Inferior parietal cortex (tissue), 1 donor: ENCODE results near the gene KATNIP.
A peak's percentile ranks its signal among the peaks of the same experiment; 100 is the strongest.

Experiments used
- DNase-seq: peaks from one replicate; pipeline ENCODE4 v3.0.0-alpha.2; 2016; ENCODE audit errors: extremely low spot score

Gene KATNIP

GRCh38 chr16:27549746-27550581 lies at the start of gene KATNIP, which contains the start of gene GTF3C1:
Gene KATNIP (plus strand): TSS chr16:27550144. CDS start chr16:27550171, 27 bp downstream.
Gene GTF3C1 (minus strand): TSS chr16:27549913. CDS start chr16:27549890, 23 bp downstream.
- peak; percentile 98 for DNase-seq

- DNase-seq, result no peak
Measured at GRCh38 chr16:27500801-27501200, 49.1 kb upstream of the KATNIP start.

GRCh38 chr16:27503662-27504061 lies 46.3 kb upstream of the KATNIP start:
- DNase-seq, result no peak

GRCh38 chr16:27505297-27506236 lies 44.4 kb upstream of the KATNIP start:
- no peak for DNase-seq

DNA sequence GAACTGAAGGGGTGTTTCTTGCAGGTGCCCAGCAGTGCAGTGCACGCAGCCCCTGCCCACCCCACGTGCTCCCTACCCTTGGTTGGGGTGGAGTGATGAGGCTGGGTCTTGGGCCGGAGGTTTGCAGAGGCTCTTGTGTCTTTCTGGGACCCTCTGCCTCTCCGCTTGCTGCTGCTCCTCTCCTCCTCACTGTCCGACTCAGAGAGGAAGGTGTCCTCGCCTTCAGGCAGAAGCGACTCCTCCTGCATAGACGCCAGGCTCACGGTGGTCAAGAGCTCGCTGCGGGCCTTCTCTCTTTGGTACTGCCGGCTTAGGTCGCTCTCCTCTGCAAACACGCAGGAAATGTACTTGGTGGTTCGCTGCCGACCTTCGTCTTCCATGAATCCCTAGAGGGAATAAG lies 43.2 kb upstream of the KATNIP start:
- DNase-seq, result no peak

DNA sequence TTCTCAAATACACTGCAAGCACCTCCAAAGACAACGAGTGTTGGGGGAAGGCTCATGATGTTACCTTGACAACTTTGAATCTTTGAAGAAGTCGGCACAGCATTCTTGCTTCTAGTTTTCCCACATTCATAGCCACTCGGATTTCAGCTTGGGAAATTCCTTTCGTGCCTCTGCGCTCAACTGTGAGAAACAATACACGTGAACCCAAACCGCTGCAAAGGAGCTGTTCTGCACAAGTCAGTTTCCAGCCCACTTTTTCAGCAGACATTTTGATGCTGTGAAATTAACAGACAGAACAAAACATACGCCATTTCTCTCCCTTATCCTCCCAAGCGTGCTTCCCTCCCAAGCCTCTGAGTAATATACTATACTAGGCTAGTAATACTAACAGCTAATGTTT lies 41.5 kb upstream of the KATNIP start:
- DNase-seq, result no peak

DNA sequence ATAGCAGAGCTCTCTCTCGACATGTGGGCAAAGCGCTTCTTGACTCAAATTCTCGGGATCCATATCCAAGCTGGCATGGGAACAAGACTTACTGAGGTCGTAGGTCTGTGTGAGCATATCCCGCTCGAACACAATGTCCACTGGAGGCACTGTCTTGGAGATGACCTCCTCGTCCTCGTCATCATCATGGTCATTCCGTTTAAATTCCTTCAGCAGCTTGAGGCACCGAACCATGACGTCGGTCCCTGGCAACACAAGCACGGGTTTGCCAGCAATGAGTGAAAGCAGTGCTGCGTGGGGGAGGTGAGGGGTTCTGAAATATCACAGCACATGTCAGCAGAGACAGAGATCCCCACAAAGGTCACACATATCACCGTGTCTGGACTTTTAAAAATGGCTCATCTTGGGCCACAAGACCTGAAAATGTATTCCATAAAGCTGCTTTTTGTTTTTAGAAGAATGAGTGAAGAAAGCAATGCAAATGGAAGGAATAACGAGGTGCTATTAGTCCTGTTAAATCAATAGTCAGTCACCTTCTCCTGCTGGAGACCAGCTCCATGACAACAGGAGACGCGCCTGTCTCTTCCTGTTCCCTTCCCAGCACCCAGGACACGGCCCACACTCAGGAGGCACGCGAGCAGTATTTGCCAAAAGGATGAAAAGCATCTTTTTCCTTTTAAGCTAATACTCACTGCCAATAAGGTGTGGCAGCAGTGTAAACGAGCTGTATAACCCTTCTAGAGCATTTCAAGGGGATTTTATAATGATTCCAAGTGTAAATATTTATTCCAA lies 38.1 kb upstream of the KATNIP start:
- no peak for DNase-seq

- no peak for DNase-seq
Measured at GRCh38 chr16:27514806-27515205, 35.1 kb upstream of the KATNIP start.

DNA sequence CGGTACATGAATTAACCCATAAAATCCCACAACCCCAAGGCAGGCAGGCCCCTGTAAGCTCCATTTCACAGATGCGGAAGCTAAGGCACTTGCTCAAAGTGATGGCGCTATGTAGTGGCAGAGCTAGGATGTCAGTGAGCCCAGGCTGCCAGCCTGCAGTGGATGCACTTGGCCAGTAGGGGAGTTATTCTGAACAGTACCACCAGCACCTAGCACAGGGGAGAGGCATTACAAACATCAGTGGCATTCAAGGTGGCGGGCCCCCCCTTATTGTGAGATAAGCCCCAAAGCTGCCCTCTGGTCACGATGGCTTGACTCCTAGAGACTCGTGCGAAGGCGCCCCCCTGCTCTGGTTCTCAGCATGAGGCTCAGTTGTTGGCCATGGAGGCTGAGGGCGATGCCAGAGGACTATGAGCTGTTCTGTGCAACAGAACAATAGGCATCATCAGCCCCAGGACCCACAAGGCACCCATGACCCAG lies 34.0 kb upstream of the KATNIP start:
- no peak for DNase-seq

DNA sequence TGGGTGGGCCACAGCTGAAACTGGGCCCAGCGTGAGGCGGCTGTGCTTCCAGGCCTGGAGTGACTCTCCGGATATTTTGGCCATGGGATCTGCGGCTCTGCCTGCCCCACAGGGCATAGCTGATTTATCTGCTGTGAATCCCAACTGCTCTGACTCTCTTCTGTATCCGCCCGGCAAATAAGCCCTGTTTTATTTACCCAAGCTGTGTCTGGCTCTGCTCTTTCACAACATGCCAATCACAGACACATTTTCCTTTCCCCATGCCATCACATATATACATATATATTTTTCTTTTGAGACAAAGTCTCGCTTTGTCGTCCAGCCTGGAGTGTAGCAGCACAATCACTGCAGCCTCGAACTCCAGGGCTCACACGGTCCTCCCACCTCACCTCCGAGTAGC lies 33.6 kb upstream of the KATNIP start:
- DNase-seq, result no peak

GRCh38 chr16:27517664-27518063 lies 32.3 kb upstream of the KATNIP start:
- DNase-seq, result no peak

DNA sequence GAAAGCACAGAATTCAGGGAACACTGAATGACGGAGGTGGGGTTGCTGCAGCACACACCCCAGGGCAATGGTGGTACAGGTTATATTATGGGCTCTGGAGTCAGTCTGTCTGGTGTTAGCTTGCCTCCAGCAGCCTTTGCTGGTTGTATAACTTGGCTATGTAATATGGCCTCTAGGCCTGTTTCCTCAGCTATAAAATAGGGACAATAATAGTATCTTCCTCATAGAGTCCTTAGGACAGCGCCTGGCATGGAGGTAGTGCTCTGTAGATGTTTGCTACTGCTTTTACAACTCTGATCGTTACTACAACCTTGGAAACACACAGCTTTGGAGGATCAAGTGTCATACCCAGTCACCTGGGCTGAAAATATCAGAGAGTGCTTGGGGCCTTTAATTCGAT lies 31.7 kb upstream of the KATNIP start:
- no peak for DNase-seq

DNA sequence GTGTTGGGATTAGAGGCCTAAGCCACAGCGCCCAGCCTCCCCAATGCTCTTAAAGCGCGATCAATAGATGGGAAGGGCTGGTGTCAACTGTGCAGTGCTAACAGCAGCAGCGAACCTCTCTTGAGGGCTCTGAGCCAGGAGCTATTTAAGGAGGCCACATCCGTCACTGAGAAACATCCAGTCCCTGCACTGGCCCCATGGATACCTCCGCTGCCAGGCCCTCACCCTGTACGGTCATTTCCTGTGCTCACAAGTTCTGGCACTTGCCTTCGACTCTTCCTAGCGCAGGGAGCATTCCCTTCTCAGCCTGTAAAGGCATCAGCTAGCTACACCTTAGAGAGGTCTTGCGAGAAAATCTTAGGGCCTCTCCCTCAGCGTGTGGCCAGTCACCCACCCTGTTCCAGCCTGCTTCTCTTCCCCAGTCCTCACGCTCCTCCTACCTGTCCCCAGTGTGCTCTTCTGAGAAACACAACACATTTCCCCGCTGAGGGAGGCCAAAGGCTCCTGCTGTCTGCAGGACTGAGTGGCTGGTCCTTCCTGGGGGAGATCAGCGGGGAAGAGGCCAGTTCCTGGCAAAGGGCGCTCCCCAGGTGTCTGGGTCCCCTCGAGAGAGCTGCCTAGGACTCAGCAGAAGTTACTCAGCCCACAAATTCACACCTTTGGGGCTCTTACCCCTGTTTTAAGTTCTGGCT lies 28.8 kb upstream of the KATNIP start:
- DNase-seq, result no peak

- no peak for DNase-seq
Measured at GRCh38 chr16:27522173-27522707, 27.7 kb upstream of the KATNIP start.

DNA sequence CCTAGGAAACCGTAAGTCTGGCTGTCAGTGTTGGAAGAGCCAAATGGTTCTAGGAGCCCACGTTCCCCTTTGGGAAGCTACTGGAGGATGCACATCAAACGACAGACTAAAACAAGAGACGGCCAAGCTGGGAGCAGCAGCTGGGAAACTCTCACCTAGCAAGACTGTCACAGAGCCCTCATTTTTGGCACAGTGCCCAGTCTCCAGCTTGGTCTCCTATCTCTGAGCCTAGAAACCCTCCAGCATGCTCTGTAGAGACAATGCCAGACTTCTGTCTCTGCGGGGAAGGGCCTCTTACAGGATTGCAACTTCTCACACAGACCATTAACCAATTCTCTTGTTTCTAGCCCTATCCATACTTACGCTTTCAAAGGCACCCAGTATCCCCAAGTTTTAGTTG lies 23.8 kb upstream of the KATNIP start:
- DNase-seq, result no peak

DNA sequence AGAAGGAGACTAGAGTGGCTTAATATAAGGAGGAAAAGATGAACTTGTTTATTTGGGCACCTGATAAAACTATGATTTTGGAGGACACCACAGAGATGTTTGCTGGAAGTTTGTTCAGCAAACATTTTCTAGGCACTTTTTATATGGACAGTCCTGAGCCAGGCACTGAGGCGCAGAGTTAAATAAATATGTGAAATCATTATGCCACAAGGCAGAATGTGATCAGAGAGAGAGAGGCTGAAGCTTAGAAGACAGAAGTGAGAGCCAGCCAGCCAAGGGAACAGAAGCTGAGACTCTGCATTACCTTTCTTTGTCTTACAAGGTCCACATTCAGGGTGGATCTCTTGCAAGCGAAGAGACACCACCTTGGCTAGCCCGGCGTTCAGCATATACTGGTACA lies 21.6 kb upstream of the KATNIP start:
- DNase-seq, result no peak

GRCh38 chr16:27529962-27530361 lies 20.0 kb upstream of the KATNIP start:
- DNase-seq, result no peak

DNA sequence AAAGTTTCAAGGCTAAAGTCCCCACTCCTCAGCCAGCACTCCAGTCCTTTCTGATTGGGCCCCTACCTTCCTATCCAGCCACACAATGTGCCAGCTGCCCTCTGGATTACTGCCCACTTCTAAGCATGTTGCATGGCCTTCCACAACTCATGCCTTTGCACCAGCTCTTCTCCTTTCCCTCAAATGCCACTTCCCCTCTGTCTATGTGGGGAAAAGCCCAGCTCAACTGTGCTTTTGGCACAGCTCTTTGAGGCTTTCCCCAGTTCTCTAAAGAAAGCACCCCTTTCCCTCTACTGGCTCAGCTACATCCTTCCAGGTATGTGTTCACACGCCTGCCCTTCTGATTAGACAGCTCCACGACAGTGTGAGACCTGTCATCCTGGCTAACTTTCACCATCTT lies 18.8 kb upstream of the KATNIP start:
- no peak for DNase-seq

GRCh38 chr16:27531826-27532800 lies 17.8 kb upstream of the KATNIP start:
- no peak for DNase-seq

- DNase-seq, result no peak
Measured at GRCh38 chr16:27534256-27534655, 15.7 kb upstream of the KATNIP start.
